Kidney (tissue), 14 donors: ENCODE data around the gene KCTD2. TPM values are rescaled to one million over a fixed set of nuclear protein-coding genes. Genes with fewer than 3 reads are reported as not detected.

ENCODE experiments used
- DNase-seq, 5 donors: peaks; one replicate each; pipeline ENCODE4 v3.0.0-alpha.2; 2013 to 2020
- FAIRE-seq: peaks from 2 replicates; lab custom pipeline; 2012; peaks lifted over from hg19 to GRCh38; lab: Jason Lieb, UNC
- H3K27ac ChIP-seq, 2 donors: one replicate each; pipeline ENCODE4 v1.7.0; 2013; ENCODE audit warnings: low read depth in 2 of 2, low read length in 2 of 2, inconsistent platforms in 1 of 2
- H3K27me3 ChIP-seq: one replicate; pipeline ENCODE4 v1.7.1; 2013; ENCODE audit warnings: low read length, inconsistent platforms; ENCODE audit not compliant: control insufficient read depth, insufficient read depth
- H3K36me3 ChIP-seq, 3 donors: one replicate each; pipeline versions ENCODE4 v1.7.0 to v1.7.1; 2013; ENCODE audit warnings: low read length in 3 of 3, control low read depth in 1 of 3, inconsistent platforms in 1 of 3; ENCODE audit not compliant: insufficient read depth in 3 of 3, control insufficient read depth in 2 of 3
- H3K4me1 ChIP-seq, 3 donors: one replicate each; pipeline versions ENCODE4 v1.7.0 to v1.7.1; 2013; ENCODE audit warnings: low read length in 3 of 3, inconsistent platforms in 1 of 3, low read depth in 1 of 3; ENCODE audit not compliant: control insufficient read depth in 2 of 3, insufficient read depth in 2 of 3
- H3K4me3 ChIP-seq, 3 donors: one replicate each; pipeline versions ENCODE4 v1.7.0 to v1.8.1; 2013; ENCODE audit warnings: low read length in 3 of 3, control low read depth in 1 of 3, inconsistent platforms in 1 of 3
- H3K9ac ChIP-seq, 3 donors: one replicate each; pipeline versions ENCODE4 v1.7.0 to v1.7.1; 2013; ENCODE audit warnings: low read length in 3 of 3, control low read depth in 1 of 3, inconsistent platforms in 1 of 3
- H3K9me3 ChIP-seq, 3 donors: one replicate each; pipeline versions ENCODE4 v1.7.0 to v1.7.1; 2013; ENCODE audit warnings: low read length in 3 of 3, control low read depth in 1 of 3, inconsistent platforms in 1 of 3; ENCODE audit not compliant: control insufficient read depth in 2 of 3, insufficient read depth in 1 of 3
- CTCF ChIP-seq: IDR thresholded peaks from 3 replicates; pipeline ENCODE4 v1.5.1; 2012; ENCODE audit warnings: mild to moderate bottlenecking, moderate library complexity, borderline replicate concordance; ENCODE audit not compliant: insufficient read depth; ENCODE audit errors: extremely low read depth
- intact Hi-C: fragments of 100-400 bp; cut with DNase I; formaldehyde crosslinking; loops from one replicate; pipeline ENCODE4 v1.11.1; 2022
- polyA plus RNA-seq: library from polyadenylated mRNA; stranded (reverse); fragments of 350-450 nt; fragmentation: Illumina TruSeq; extraction: RNeasy Lipid Tissue Mini Kit (QIAGEN cat#74804); gene quantifications from one replicate; pipeline ENCODE4 v1.2.3, GENCODE V29; 2014; ENCODE audit warnings: low read depth, low replicate concordance; ENCODE audit not compliant: insufficient read depth
- total RNA-seq: library from RNA; stranded (reverse); fragmentation: NEBNext Ultra II Directional; extraction: Animal tissue kit (Norgen Biotek cat#: 25700); gene quantifications from one replicate; pipeline ENCODE4 v1.2.1, GENCODE V29; 2021
- donor health status: control.
- donor health status: control.
- donor health status: control.
- donor health status: control.
- donor health status: control.
- donor health status: DM: yes; HTN: yes; CAD: no.
- donor health status: Normal renal cell carcinoma (clear cell type).

Gene KCTD2
- total and polyA plus RNA-seq, 2 donors from 2014 or later = 26.0 to 30.2 TPM

- no peaks in the 10 kb centered on the region for H3K9me3 ChIP-seq
- H3K4me1 ChIP-seq = peaks cover 0 to 18% (median 5%) of the 10 kb centered on the region in 3 donors
- peaks cover 0 to 5% (median 2%) of the 10 kb centered on the region in 3 donors for H3K36me3 ChIP-seq
- intact Hi-C loops = no loop called here
- peak overlapping the region in 1 of 2 donors; percentile 96 for H3K27ac ChIP-seq
- no peaks in the 10 kb centered on the region for H3K27me3 ChIP-seq
- H3K9ac ChIP-seq = peak overlapping the region; percentile 2 to 63 (median 63)
- FAIRE-seq = no peak
- DNase-seq = peak; percentile 95 to 98 (median 98)
- H3K4me3 ChIP-seq = peak overlapping the region; percentile 63 to 79 (median 75)
- TF ChIP-seq CTCF = no peak
Measured at GRCh38 chr17:75033346-75034235, 13.4 kb upstream of the KCTD2 start.

- Histone ChIP-seq H3K27me3 (no peaks in the 10 kb centered on the region), H3K27ac (peak overlapping the region; percentile 85 to 96), H3K9ac (peak overlapping the region; percentile 63 to 64 (median 63)), H3K4me1 (peaks cover 0 to 18% (median 5%) of the 10 kb centered on the region in 3 donors), H3K4me3 (peak overlapping the region; percentile 63 to 79 (median 75)), H3K36me3 (peaks cover 3 to 13% (median 8%) of the 10 kb centered on the region in 3 donors), H3K9me3 (no peaks in the 10 kb centered on the region)
- peak; percentile 92 to 96 (median 94) for DNase-seq
- no peak for FAIRE-seq
- intact Hi-C loops = no loop called here
- TF ChIP-seq CTCF = no peak
Measured at GRCh38 chr17:75034236-75034908, 12.7 kb upstream of the KCTD2 start.

GRCh38 chr17:75036643-75037268 lies 10.3 kb upstream of the KCTD2 start:
- Histone ChIP-seq H3K36me3 (peaks cover 8 to 36% (median 19%) of the 10 kb centered on the region in 3 donors), H3K9ac (no peak overlapping the region), H3K4me3 (no peak overlapping the region), H3K27me3 (no peaks in the 10 kb centered on the region), H3K4me1 (peaks cover 0 to 18% (median 5%) of the 10 kb centered on the region in 3 donors), H3K27ac (peak overlapping the region in 1 of 2 donors; percentile 54), H3K9me3 (no peaks in the 10 kb centered on the region)
- peak in 3 of 5 donors; percentile 61 to 92 (median 65) for DNase-seq
- no peak for FAIRE-seq
- no peak for TF ChIP-seq CTCF
- intact Hi-C loops = no loop called here
